Stomach (tissue), 9 donors: ENCODE results near the gene MLANA. TPM values are rescaled to one million over a fixed set of nuclear protein-coding genes. Genes with fewer than 3 reads are reported as not detected.

Source experiments
- DNase-seq, 2 donors: peaks; one replicate each; pipeline versions ENCODE4 v3.0.0 to v3.0.0-alpha.2; 2013 to 2019
- H3K27ac ChIP-seq, 5 donors: fragments of 200-600 bp in 4 of 5; sonication (generic) in 4 of 5; one replicate each; pipeline ENCODE4 v1.5.1; 2013 to 2019; ENCODE audit warnings: mild to moderate bottlenecking in 1 of 5, moderate library complexity in 1 of 5
- H3K27me3 ChIP-seq, 3 donors: fragments of 200-600 bp; sonication (generic); one replicate each; pipeline ENCODE4 v1.5.1; 2017 to 2019; ENCODE audit warnings: mixed run types in 1 of 3
- H3K36me3 ChIP-seq, 4 donors: fragments of 200-600 bp; sonication (generic); 1 replicate in 3 of 4; 2 replicates in 1 of 4; pipeline ENCODE4 v1.5.1; 2016 to 2019
- H3K4me1 ChIP-seq, 4 donors: fragments of 200-600 bp; sonication (generic); one replicate each; pipeline ENCODE4 v1.5.1; 2016 to 2019
- H3K4me3 ChIP-seq, 4 donors: fragments of 200-600 bp; sonication (generic) in 3 of 4; one replicate each; pipeline ENCODE4 v1.5.1; 2016 to 2019; ENCODE audit warnings: mild to moderate bottlenecking in 1 of 4
- H3K9me3 ChIP-seq, 4 donors: fragments of 200-600 bp; sonication (generic); one replicate each; pipeline ENCODE4 v1.5.1; 2016 to 2019
- EP300 ChIP-seq: sonication (generic); formaldehyde crosslinking; IDR thresholded peaks from one replicate; pipeline ENCODE4 v1.6.1; 2017; ENCODE audit warnings: antibody characterized with exemption
- POLR2A ChIP-seq, 4 donors: fragments of 450-650 bp; IDR thresholded peaks; one replicate each; pipeline ENCODE4 v1.6.1; 2016; ENCODE audit warnings: antibody characterized with exemption in 4 of 4, control low read depth in 2 of 4, mild to moderate bottlenecking in 1 of 4, moderate library complexity in 1 of 4
- POLR2AphosphoS5 ChIP-seq, 3 donors: sonication (generic); formaldehyde crosslinking; IDR thresholded peaks; one replicate each; pipeline ENCODE4 v1.6.1; 2016; ENCODE audit warnings: antibody characterized with exemption in 3 of 3
- WGBS, 5 donors: extraction: QIAGEN DNeasy Blood & Tissue Kit in 3 of 5; methylation state at CpG; one replicate each; pipeline versions ENCODE4 v1.1.5 to v1.1.7; 2013 to 2018; 5-methylcytosine and 5-hydroxymethylcytosine counted together
- intact Hi-C: fragments of 100-400 bp; cut with DNase I; formaldehyde crosslinking; loops from one replicate; pipeline ENCODE4 v1.15.1; 2023; ENCODE audit warnings: low total_unique reads
- polyA plus RNA-seq, 3 donors: library from polyadenylated mRNA; stranded (reverse); fragments of 200-250 nt; gene quantifications; one replicate each; pipeline ENCODE4 v1.2.3, GENCODE V29; 2013
- total RNA-seq, 5 donors: library from RNA; depleted of rRNA; stranded (reverse); fragments of >200 nt; gene quantifications; one replicate each; pipeline versions ENCODE4 v1.1.0 to v1.2.3, GENCODE V29; 2014 to 2016
- TF ChIP-seq, protein P1 (sequence below), 7 experiments: fragments of 450-650 bp in 4 of 7; fragments of 200-600 bp in 3 of 7; sonication (generic) in 3 of 7; IDR thresholded peaks; one replicate each; pipeline ENCODE4 v1.5.1; 2016 to 2019; ENCODE audit warnings: antibody characterized with exemption in 7 of 7, control low read depth in 2 of 7, mild to moderate bottlenecking in 1 of 7
- donor health status: healthy with polysubstance abuse.
- donor health status: Bipolar disorder and iron deficiency.
- donor health status: healthy.

MLANA gene
- total and polyA plus RNA-seq, 8 donors: not detected

DNA sequence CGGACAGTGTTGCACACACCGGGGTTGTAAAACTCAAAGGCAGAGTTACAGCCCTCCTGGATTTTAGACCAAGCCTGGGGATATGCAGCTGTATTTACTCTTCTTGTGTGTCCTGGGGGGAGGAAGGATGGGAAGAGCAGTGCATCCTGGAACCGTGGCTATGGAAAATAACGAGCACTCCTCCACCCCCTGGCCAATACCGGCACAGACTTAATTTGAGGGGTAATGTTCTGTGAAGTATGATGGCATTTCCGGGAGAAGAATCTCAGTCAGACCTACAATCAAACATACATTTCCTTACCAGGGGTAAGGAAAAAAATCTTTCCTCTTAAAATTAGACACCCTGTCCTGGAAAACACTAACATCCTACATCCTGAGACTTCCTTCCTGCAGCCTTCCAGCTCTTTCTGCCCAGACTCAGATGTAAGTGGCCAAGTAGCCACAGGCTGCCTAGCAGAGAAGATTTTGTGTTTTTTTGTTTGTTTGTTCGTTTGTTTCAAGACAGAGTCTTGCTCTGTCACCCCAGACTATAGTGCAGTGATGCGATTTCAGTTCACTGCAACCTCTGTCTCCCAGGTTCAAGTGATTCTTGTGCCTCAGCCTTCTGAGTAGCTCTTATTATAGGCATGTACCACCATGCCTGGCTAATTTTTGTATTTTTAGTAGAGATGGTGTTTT is 46.8 kb upstream of the MLANA start:
- H3K36me3 ChIP-seq: no peaks in the 10 kb centered on the region
- H3K27ac ChIP-seq: peak overlapping the region in 4 of 5 donors; percentile 29 to 55 (median 40)
- H3K4me3 ChIP-seq: no peak overlapping the region
- peaks cover 10 to 34% (median 19%) of the 10 kb centered on the region in 4 donors for H3K4me1 ChIP-seq
- TF ChIP-seq, protein P1, sequence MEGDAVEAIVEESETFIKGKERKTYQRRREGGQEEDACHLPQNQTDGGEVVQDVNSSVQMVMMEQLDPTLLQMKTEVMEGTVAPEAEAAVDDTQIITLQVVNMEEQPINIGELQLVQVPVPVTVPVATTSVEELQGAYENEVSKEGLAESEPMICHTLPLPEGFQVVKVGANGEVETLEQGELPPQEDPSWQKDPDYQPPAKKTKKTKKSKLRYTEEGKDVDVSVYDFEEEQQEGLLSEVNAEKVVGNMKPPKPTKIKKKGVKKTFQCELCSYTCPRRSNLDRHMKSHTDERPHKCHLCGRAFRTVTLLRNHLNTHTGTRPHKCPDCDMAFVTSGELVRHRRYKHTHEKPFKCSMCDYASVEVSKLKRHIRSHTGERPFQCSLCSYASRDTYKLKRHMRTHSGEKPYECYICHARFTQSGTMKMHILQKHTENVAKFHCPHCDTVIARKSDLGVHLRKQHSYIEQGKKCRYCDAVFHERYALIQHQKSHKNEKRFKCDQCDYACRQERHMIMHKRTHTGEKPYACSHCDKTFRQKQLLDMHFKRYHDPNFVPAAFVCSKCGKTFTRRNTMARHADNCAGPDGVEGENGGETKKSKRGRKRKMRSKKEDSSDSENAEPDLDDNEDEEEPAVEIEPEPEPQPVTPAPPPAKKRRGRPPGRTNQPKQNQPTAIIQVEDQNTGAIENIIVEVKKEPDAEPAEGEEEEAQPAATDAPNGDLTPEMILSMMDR (IDR thresholded peaks at IDR 0.05): no peak
- TF ChIP-seq EP300 (no peak), POLR2AphosphoS5 (IDR thresholded peaks at IDR 0.05) (no peak), POLR2A (IDR thresholded peaks at IDR 0.05) (no peak)
- intact Hi-C loops: no loop called here
- DNase-seq: peak in 1 of 2 donors; percentile 55
- no peaks in the 10 kb centered on the region for H3K9me3 ChIP-seq
- 30 to 44% (median 34%) methylated on average over 8 of the region's 8 CpGs for WGBS, 5 donors
- no peaks in the 10 kb centered on the region for H3K27me3 ChIP-seq

DNA sequence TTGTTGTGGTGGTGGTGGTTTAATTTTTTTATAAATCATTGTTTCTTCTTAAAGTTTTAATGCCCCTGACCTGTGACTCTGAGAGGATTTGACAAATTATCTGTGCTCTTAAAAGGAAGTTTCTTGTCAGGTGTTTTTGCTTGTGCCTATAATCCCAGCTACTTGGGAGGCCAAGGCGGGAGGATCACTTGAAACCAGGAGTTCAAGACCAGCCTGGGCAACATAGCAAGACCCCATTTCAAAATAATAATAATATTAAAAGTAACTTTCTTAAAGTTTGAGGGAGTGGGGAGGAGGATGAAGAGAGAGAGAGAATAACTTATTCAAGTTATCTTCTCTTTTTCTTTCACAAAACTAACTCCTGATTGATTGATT is 45.5 kb upstream of the MLANA start:
- intact Hi-C loops: no loop called here
- H3K36me3 ChIP-seq: no peaks in the 10 kb centered on the region
- no peak overlapping the region for H3K4me3 ChIP-seq
- no peaks in the 10 kb centered on the region for H3K9me3 ChIP-seq
- H3K4me1 ChIP-seq: peaks cover 9 to 22% (median 10%) of the 10 kb centered on the region in 4 donors
- no peaks in the 10 kb centered on the region for H3K27me3 ChIP-seq
- DNase-seq: no peak
- peak overlapping the region in 1 of 5 donors; percentile 55 for H3K27ac ChIP-seq
- WGBS, 5 donors: 81 to 100% (median 90%) methylated on average over 1 of the region's 1 CpG
- no peak for TF ChIP-seq POLR2AphosphoS5 (IDR thresholded peaks at IDR 0.05)
- TF ChIP-seq, protein P1 (IDR thresholded peaks at IDR 0.05): no peak
- TF ChIP-seq POLR2A (IDR thresholded peaks at IDR 0.05): no peak

DNA sequence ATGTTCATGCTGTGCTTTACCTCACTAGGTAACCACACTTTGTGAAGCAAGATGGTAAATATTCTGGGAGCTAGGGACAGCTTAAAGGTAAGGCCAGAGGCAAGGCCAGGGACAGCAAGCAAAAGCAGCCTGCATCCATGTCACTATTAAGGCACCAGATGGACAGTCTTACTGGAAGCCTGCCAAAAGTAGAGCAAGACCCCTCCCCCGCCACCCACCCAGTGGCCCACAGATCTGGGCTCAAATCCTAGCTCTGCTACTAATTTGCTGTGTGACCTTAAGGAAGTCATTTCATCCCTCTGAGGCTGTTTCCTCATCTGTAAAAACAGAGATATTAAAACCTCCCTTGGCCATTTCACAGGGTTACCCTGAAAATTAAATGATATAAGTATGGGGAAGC is 44.6 kb upstream of the MLANA start:
- H3K9me3 ChIP-seq: no peaks in the 10 kb centered on the region
- H3K4me1 ChIP-seq: peaks cover 9 to 22% (median 10%) of the 10 kb centered on the region in 4 donors
- H3K36me3 ChIP-seq: no peaks in the 10 kb centered on the region
- no peak for TF ChIP-seq POLR2A (IDR thresholded peaks at IDR 0.05)
- TF ChIP-seq POLR2AphosphoS5 (IDR thresholded peaks at IDR 0.05): no peak
- no peak for TF ChIP-seq EP300
- TF ChIP-seq, protein P1 (IDR thresholded peaks at IDR 0.05): no peak
- H3K27me3 ChIP-seq: no peaks in the 10 kb centered on the region
- no peak overlapping the region for H3K27ac ChIP-seq
- no peak overlapping the region for H3K4me3 ChIP-seq
- 94 to 100% (median 100%) methylated on average over 1 of the region's 1 CpG for WGBS, 5 donors
- no peak for DNase-seq
- intact Hi-C loops: no loop called here

DNA sequence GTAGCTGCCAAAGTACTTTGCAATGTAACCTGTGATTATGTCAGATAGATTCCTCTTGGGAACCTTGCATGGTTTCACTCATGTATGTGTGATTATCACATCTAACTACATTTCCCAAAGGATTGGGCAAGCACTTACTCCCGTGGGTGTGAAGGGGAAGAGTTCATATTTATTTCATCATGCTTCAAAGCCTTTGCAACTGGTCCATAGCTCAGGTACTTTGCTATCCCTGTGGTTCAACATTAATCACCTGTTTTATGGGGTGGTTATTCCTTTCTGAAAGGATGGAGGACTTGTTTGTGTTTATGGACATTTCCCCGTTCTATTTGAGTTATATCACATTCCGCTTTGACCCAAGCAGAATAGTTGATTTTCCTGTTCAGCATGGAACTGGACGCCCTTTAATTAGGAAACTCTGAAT is 44.2 kb upstream of the MLANA start:
- Histone ChIP-seq H3K9me3 (no peaks in the 10 kb centered on the region), H3K27ac (no peak overlapping the region), H3K4me1 (peaks cover 9 to 22% (median 10%) of the 10 kb centered on the region in 4 donors), H3K4me3 (no peak overlapping the region), H3K36me3 (no peaks in the 10 kb centered on the region), H3K27me3 (no peaks in the 10 kb centered on the region)
- 82 to 87% (median 86%) methylated on average over 4 of the region's 4 CpGs for WGBS, 5 donors
- TF ChIP-seq, protein P1 (IDR thresholded peaks at IDR 0.05): no peak
- no peak for TF ChIP-seq POLR2AphosphoS5 (IDR thresholded peaks at IDR 0.05)
- no peak for TF ChIP-seq POLR2A (IDR thresholded peaks at IDR 0.05)
- TF ChIP-seq EP300: no peak
- DNase-seq: no peak
- intact Hi-C loops: no loop called here
